Measurements from ENCODE around the gene MMP2. TPM values are rescaled to one million over a fixed set of nuclear protein-coding genes. Genes with fewer than 3 reads are reported as not detected.

The MMP2 gene
- total RNA-seq, 8 experiments from 2014 or later, result 7.4 to 741 (median 94.4) TPM

DNA sequence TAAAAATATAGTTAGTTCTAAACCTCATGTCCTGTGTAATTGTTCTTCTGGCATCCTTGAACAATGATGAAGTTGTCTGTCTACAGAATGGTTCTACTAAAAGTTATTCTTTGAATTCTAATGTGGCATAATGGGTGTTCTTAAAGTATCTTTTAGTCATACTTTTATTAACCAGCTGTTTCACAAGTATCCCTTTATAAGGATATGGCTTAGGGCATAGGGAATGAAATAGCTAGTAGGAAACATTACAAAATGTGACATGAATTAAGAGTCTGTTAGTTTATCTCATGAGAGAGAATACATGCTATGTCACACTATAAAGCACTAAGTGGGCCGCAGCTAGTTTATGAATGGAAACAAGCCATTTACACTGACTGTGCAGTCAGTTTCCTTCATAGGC, 61.2 kb downstream of the MMP2 start:
- ATAC-seq (replicated peaks in 6 of 8), result no peak
- no peak overlapping the region for H3K4me3 ChIP-seq
- 89 to 100% (median 100%) methylated on average over 1 of the region's 1 CpG; no CpG with 5 or more reads in 4 of the 10 experiments for WGBS, 10 experiments
- in situ Hi-C loops (cut with MboI; ENCODE audit: low pct_unique_long_range_greater_than_20kb in 2 of 9, low sequenced_read_pairs in 9 of 9, unreplicated experiment in 9 of 9), result loop anchor here in 2 of 9 experiments (10.0 kb wide), 1 partner anchor 75 kb away; no protein-coding TSS in a partner anchor
- no peak overlapping the region for H3K27ac ChIP-seq
- H3K4me1 ChIP-seq (replicated peaks in 1 of 2), result peaks cover 0 to 3% of the 10 kb centered on the region in 2 donors

DNA sequence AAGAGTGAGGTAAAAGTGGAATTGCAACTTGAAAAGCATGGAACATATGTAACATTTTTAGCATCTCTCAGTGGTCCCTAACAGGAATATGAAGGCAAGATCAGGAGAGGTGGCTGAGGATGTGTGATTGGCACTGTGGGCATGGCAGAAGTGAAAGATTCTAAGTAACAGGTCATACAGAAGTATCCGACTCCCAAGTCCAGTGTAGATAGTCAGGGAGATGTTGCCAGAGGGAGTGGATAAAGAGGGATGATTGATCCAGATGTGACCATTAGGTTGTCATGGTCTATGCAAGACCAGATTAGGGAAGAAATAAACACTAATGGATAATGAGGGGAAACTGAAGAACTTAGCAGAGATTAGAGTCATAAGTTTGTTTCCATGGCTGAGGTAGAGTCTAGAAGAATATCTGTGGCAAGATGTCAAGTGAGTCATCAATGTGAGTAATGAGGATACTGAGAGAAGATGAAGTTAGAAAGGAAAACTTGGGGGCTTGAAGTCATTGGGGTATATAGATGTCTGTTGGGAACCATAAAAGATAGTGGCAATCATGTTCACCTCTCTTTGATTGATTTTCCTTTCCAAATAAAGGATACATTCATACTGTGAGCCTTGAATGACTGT, 63.6 kb downstream of the MMP2 start:
- WGBS, 10 experiments, result 88 to 100% (median 100%) methylated on average over 1 of the region's 1 CpG; no CpG with 5 or more reads in 5 of the 10 experiments
- Histone ChIP-seq H3K4me1 (replicated peaks in 1 of 2) (peaks cover 0 to 3% of the 10 kb centered on the region in 2 donors), H3K4me3 (no peak overlapping the region), H3K27ac (no peak overlapping the region)
- peak in 2 of 8 experiments; percentile 48 to 64 for ATAC-seq (replicated peaks in 6 of 8)
- in situ Hi-C loops (cut with MboI; ENCODE audit: low pct_unique_long_range_greater_than_20kb in 2 of 9, low sequenced_read_pairs in 9 of 9, unreplicated experiment in 9 of 9), result loop anchor here in 2 of 9 experiments (10.0 kb wide), 1 partner anchor 78 kb away; no protein-coding TSS in a partner anchor

DNA sequence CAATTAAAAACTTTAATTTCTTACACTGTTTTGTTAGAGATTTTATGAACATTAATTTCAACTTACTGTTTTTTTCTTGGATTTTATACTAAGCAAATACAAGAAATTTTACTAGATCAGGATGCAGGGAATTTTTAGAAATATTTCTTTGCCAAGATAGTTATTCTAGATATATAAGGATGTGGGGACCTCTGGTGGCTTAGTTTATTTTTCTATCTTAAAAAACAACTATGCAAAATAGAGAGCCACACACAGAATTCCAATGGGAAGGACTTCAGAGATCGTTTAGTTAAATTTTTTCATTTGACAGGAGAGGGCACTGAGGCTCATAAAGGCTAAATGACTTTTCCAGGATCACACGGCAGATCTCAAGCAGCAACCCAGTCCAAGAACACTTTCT, 64.5 kb downstream of the MMP2 start:
- H3K27ac ChIP-seq, result no peak overlapping the region
- H3K4me1 ChIP-seq (replicated peaks in 1 of 2), result peaks cover 0 to 3% of the 10 kb centered on the region in 2 donors
- in situ Hi-C loops (cut with MboI; ENCODE audit: low pct_unique_long_range_greater_than_20kb in 2 of 9, low sequenced_read_pairs in 9 of 9, unreplicated experiment in 9 of 9), result loop anchor here in 2 of 9 experiments (10.0 kb wide), 1 partner anchor 79 kb away; no protein-coding TSS in a partner anchor
- 0 to 58% (median 17%) methylated on average over 1 to 2 of the region's 2 CpGs; no CpG with 5 or more reads in 2 of the 10 experiments for WGBS, 10 experiments
- no peak overlapping the region for H3K4me3 ChIP-seq
- ATAC-seq (replicated peaks in 6 of 8), result peak in 3 of 8 experiments; percentile 44 to 48 (median 46)

DNA sequence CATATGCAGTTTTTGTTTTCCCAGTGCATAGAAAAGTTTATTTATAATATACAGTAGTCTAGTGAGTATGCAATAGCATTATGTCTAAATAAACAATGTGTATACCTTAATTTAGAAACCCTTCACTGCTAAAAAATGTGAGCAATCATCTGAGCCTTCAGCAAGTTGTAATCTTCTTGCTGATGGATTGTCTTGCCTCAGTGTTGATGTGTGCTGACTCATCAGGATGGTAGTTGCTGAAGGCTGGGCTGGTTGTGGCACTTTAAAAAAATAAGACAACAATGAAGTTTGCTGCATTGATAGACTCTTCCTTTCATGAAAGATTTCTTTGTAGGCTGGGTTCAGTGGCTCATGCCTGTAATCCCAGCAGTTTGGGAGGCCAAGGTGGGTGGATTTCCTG, 73.6 kb downstream of the MMP2 start:
- H3K4me1 ChIP-seq (replicated peaks in 1 of 2), result no peaks in the 10 kb centered on the region
- no peak overlapping the region for H3K4me3 ChIP-seq
- ATAC-seq (replicated peaks in 6 of 8), result peak in 4 of 8 experiments; percentile 19 to 100 (median 55)
- no peak overlapping the region for H3K27ac ChIP-seq
- in situ Hi-C loops (cut with MboI; ENCODE audit: low pct_unique_long_range_greater_than_20kb in 2 of 9, low sequenced_read_pairs in 9 of 9, unreplicated experiment in 9 of 9), result loop anchor here in 1 of 9 experiments (25.0 kb wide), 1 partner anchor 90 kb away; no protein-coding TSS in a partner anchor

DNA sequence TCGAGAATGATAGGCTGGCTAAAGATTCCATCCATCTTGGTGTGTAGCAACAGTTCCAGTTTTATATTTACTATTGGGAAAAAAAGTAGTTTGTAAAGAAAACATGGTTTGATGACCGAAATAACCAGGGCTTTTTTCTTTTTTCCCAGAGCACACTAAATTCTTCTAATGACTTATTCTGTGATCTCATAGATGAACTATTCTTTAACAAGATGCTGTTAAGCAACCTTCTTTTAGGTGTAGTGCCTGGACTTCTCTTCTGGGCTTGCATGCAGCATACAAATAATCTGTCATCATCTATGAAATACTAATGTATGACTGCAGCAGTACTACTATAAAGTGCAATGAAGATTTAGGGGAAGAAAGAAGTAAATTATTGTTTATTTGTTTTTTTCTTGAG, 76.4 kb downstream of the MMP2 start:
- in situ Hi-C loops (cut with MboI; ENCODE audit: low pct_unique_long_range_greater_than_20kb in 2 of 9, low sequenced_read_pairs in 9 of 9, unreplicated experiment in 9 of 9), result loop anchor here in 1 of 9 experiments (25.0 kb wide), 1 partner anchor 93 kb away; no protein-coding TSS in a partner anchor
- Histone ChIP-seq H3K4me3 (no peak overlapping the region), H3K4me1 (replicated peaks in 1 of 2) (no peaks in the 10 kb centered on the region), H3K27ac (no peak overlapping the region)
- 0 to 92% (median 81%) methylated on average over 1 to 2 of the region's 2 CpGs; no CpG with 5 or more reads in 2 of the 10 experiments for WGBS, 10 experiments
- no peak for ATAC-seq (replicated peaks in 6 of 8)

Other genes with a start within 250 kb of the MMP2 start
- gene IRX6, start 155.0 kb upstream of the MMP2 start, total RNA-seq, result 10 to 100 TPM in 1 of 8 experiments, 1 to 10 TPM in 5, under 1 TPM in 1, not detected in 1; 0.50 to 10.6 (median 2.3) TPM
- 10 to 100 TPM in 1 of 8 experiments, 1 to 10 TPM in 6, under 1 TPM in 1; 0.92 to 16.1 (median 2.7) TPM for gene LPCAT2, start 29.9 kb downstream of the MMP2 start, total RNA-seq
- 1 to 10 TPM in 1 of 8 experiments, under 1 TPM in 2, not detected in 5; 0.41 to 2.5 (median 0.66) TPM for gene CAPNS2, start 87.5 kb downstream of the MMP2 start, total RNA-seq
- gene SLC6A2, start 176.8 kb downstream of the MMP2 start, total RNA-seq, result 1 to 10 TPM in 1 of 8 experiments, under 1 TPM in 6, not detected in 1; 0.05 to 1.3 (median 0.25) TPM